Activated T-cell treated with anti-CD3 and anti-CD28 coated beads, Interleukin-2, amount 50 U/mL, for 72 hours (primary cell): ENCODE data around the gene ETV4. TPM values are rescaled to one million over a fixed set of nuclear protein-coding genes. Genes with fewer than 3 reads are reported as not detected.

Experiments used
- ATAC-seq, 2 donors: fragments of 150-1000 bp; cut with Tn5 transposase; replicated peaks in 1 of 2; 2 replicates each; pipeline ENCODE4 v1.10.0; 2021; ENCODE audit warnings: moderate library complexity in 2 of 2, mild to moderate bottlenecking in 1 of 2
- DNase-seq, 2 donors: peaks; one replicate each; pipeline ENCODE4 v3.0.0; 2021 to 2022; ENCODE audit warnings: mixed read lengths in 1 of 2
- H3K27ac Mint-ChIP-seq: one replicate; pipeline ENCODE4 v1.8.0; 2022; ENCODE audit warnings: mild to moderate bottlenecking, moderate library complexity, mixed read lengths
- H3K27me3 Mint-ChIP-seq: one replicate; pipeline ENCODE4 v1.8.0; 2022; ENCODE audit warnings: low read depth, mixed read lengths
- H3K36me3 Mint-ChIP-seq, 2 donors: one replicate each; pipeline ENCODE4 v1.8.0; 2022; ENCODE audit warnings: mixed read lengths in 2 of 2, mild to moderate bottlenecking in 1 of 2; ENCODE audit not compliant: insufficient read depth in 2 of 2
- H3K4me1 Mint-ChIP-seq: one replicate; pipeline ENCODE4 v1.8.0; 2022; ENCODE audit warnings: low read depth, mixed read lengths
- H3K4me3 Mint-ChIP-seq, 2 donors: one replicate each; pipeline ENCODE4 v1.8.0; 2022; ENCODE audit warnings: mild to moderate bottlenecking in 2 of 2, mixed read lengths in 2 of 2, moderate library complexity in 2 of 2
- H3K9me3 Mint-ChIP-seq, 2 donors: one replicate each; pipeline ENCODE4 v1.8.0; 2022; ENCODE audit warnings: mixed read lengths in 2 of 2
- total RNA-seq, 2 donors: library from RNA; stranded (reverse); gene quantifications; one replicate each; pipeline ENCODE4 v1.2.3, GENCODE V29; 2022

The ETV4 gene
- total RNA-seq, 2 donors from 2014 or later: 1.2 to 2.1 TPM

DNA sequence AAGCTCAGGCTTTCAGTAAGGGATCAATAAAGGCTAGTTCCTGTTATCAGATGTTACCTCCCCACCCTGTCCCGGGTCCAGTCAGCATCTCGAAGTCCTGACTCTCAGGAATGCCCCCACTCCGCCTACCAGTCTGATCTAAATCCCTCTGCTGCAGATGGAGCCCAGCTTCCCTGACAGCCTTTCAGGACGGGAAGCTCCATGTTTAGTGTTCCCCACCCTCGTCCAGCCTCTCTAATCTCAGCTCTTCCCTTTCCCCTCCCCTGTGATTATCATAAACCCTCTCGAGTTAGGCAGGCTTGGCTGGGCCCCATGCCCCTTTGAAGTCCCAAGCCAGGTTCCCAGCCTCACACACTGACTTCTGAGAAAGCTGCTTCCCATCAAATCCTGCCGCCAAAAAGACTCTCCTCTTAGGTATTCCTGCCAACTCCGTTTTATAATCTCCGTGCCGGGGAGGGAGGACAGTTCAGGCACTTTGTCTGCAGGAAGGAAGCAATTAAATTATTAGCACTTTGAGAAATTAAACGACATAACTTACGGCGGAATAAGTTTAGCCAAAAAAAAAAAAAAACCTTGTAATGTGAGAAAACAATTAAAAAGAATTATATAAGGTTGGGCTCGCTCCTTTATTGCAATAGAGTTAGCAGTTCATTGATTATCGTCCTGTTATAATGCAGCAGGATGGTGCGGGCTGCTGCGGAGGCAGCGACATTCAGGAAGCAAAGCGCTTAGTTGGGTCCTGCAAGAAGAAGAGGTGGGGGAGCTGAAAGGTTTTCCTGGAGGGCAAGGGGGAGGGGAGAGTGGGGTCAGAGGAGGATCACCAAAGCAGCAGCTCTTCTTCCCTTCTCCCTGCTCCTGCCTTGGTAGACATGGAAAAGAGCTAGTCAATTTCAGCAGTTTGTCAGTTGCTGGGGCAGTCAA is 16.8 kb upstream of the ETV4 start:
- Mint-ChIP-seq H3K27me3 (peaks cover 52% of the 10 kb centered on the region), H3K4me1 (no peaks in the 10 kb centered on the region), H3K9me3 (no peaks in the 10 kb centered on the region), H3K36me3 (no peaks in the 10 kb centered on the region), H3K4me3 (no peak overlapping the region), H3K27ac (no peak overlapping the region)
- DNase-seq: no peak
- no peak for ATAC-seq

- H3K36me3 Mint-ChIP-seq: no peaks in the 10 kb centered on the region
- peaks cover 6% of the 10 kb centered on the region for H3K4me1 Mint-ChIP-seq
- no peak overlapping the region for H3K4me3 Mint-ChIP-seq
- ATAC-seq (peak; percentile 25 to 35), DNase-seq (no peak)
- H3K9me3 Mint-ChIP-seq: no peaks in the 10 kb centered on the region
- H3K27ac Mint-ChIP-seq: no peak overlapping the region
- peaks cover 59% of the 10 kb centered on the region for H3K27me3 Mint-ChIP-seq
These were observed 14.6 kb upstream of the ETV4 start for GRCh38 chr17:43560461-43561427.

DNA sequence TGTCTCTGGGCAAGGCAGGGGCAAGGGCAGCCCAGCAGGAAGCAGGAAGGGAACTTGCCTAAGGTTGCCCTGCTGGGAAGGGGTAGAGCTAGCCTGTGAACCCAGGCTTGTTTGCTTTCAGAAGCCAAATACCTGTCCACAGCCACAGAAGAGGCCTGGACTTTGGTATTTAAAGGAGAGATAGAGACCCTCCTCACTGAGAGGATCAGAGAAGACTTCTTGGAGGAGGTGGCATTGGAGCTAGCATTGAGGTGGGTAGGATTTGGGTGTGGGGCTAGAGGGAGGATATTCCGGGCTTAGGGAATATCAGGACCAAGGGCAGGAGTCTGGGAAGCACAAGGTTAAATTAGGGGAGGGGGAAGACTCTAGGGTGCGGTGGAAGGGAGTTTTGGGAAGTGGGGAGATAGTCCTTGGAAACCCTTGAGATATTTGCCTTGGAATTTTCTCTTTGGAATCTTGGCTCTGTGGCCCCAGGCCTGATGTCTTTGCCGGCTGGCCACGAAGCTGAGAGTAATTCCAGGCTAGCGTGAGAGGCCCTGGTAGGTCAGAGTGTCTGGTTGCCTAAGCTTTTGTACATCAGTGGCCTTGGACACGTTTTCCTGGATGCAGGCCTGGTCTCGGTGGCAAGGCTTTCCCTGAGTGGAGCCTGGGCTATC is 13.1 kb upstream of the ETV4 start:
- Mint-ChIP-seq H3K9me3 (no peaks in the 10 kb centered on the region), H3K27ac (no peak overlapping the region), H3K4me3 (no peak overlapping the region), H3K27me3 (peaks cover 54% of the 10 kb centered on the region), H3K4me1 (peaks cover 6% of the 10 kb centered on the region), H3K36me3 (no peaks in the 10 kb centered on the region)
- ATAC-seq (no peak), DNase-seq (no peak)

- ATAC-seq: no peak
- no peaks in the 10 kb centered on the region for H3K9me3 Mint-ChIP-seq
These were observed 12.6 kb upstream of the ETV4 start for GRCh38 chr17:43558805-43559160.

DNA sequence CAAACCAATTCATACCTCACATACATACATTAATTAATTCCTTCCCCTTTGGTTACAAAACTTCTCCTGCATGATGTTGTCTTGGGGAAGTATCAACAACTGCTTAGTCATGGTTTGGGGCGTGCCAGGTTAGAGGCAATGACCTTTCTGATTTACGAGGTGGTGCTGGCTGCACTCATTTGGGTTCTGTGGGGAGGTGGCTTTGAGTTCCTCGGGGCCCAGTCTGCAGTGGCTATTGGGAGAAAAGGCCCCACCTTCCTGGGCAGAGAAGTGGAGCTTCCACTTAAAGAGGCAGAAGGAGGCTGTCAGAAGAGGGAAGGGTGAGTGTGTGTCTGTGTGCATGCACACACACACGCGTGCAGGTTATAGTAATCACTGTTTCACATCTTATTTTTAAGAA is 10.2 kb upstream of the ETV4 start:
- Mint-ChIP-seq H3K4me1 (peaks cover 6% of the 10 kb centered on the region), H3K27me3 (peaks cover 25% of the 10 kb centered on the region), H3K36me3 (no peaks in the 10 kb centered on the region), H3K4me3 (no peak overlapping the region), H3K27ac (no peak overlapping the region), H3K9me3 (no peaks in the 10 kb centered on the region)
- ATAC-seq (peak; percentile 27 to 33), DNase-seq (no peak)

More at GRCh38 chr17:43558805-43559160, 12.6 kb upstream of the ETV4 start:
- no peak for DNase-seq
- H3K27ac Mint-ChIP-seq: no peak overlapping the region
- H3K4me1 Mint-ChIP-seq: peaks cover 6% of the 10 kb centered on the region
- no peak overlapping the region for H3K4me3 Mint-ChIP-seq
- no peaks in the 10 kb centered on the region for H3K36me3 Mint-ChIP-seq
- H3K27me3 Mint-ChIP-seq: peaks cover 50% of the 10 kb centered on the region

DNA sequence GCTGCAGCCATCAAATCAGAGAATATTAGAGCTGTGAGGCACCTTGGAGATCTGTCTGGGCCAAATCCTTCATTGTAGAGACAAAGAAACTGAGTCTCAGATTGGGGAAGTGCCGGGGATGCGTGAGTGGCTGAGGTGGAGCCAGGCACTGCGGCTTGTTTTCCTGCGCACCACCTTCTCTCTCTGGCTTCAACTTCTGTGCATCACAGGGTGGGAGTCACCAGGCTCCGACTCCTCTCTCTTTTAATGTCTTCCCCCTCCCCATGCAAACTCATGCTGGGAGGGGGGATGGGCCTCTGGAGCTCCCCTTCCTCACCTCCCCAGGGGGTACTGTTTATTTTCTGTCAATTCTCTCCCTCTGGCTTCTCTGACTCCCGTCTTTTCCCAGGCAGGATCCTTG is 8.7 kb upstream of the ETV4 start:
- H3K9me3 Mint-ChIP-seq: no peaks in the 10 kb centered on the region
- DNase-seq (no peak), ATAC-seq (no peak)
- H3K27me3 Mint-ChIP-seq: peaks cover 25% of the 10 kb centered on the region
- H3K27ac Mint-ChIP-seq: no peak overlapping the region
- no peak overlapping the region for H3K4me3 Mint-ChIP-seq
- H3K36me3 Mint-ChIP-seq: no peaks in the 10 kb centered on the region
- peaks cover 6% of the 10 kb centered on the region for H3K4me1 Mint-ChIP-seq

- Mint-ChIP-seq H3K27ac (no peak overlapping the region), H3K4me1 (peaks cover 6% of the 10 kb centered on the region), H3K4me3 (no peak overlapping the region), H3K9me3 (no peaks in the 10 kb centered on the region), H3K27me3 (peaks cover 22% of the 10 kb centered on the region), H3K36me3 (no peaks in the 10 kb centered on the region)
- ATAC-seq (no peak), DNase-seq (no peak)
These were observed 7.4 kb upstream of the ETV4 start for GRCh38 chr17:43553573-43553972.

DNA sequence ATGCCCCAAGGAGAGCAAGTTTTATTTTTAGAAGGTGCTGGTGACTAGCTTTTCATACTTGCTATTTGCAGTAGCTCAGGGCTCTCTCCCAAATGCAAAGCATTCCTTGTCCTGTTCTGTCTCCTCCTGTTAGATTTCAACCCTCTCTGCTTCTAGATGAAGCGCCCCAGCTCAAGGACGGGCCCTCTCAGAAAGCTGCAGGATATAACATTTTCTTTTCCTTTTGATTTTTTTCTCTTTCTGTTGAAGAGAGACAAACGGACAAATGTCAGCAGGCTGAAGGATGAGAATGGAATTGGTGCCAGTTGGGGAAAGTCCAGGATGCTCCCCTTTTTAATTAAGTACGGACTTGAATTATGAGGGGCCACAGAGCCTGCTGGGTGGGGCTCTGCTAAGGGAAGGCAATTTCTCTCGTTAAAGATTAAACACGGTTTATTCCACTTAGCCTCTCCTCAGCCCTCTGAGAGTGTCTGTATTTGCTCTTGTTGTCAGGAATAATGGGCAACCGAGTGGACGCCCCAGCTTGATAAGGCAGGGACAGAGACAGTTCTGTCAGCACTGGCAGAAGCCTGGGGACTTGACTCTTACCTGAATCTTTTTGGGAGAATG is 6.2 kb upstream of the ETV4 start:
- ATAC-seq (no peak), DNase-seq (no peak)
- H3K27ac Mint-ChIP-seq: no peak overlapping the region
- no peaks in the 10 kb centered on the region for H3K36me3 Mint-ChIP-seq
- no peaks in the 10 kb centered on the region for H3K9me3 Mint-ChIP-seq
- no peak overlapping the region for H3K4me3 Mint-ChIP-seq
- peaks cover 7% of the 10 kb centered on the region for H3K4me1 Mint-ChIP-seq
- peaks cover 30% of the 10 kb centered on the region for H3K27me3 Mint-ChIP-seq

DNA sequence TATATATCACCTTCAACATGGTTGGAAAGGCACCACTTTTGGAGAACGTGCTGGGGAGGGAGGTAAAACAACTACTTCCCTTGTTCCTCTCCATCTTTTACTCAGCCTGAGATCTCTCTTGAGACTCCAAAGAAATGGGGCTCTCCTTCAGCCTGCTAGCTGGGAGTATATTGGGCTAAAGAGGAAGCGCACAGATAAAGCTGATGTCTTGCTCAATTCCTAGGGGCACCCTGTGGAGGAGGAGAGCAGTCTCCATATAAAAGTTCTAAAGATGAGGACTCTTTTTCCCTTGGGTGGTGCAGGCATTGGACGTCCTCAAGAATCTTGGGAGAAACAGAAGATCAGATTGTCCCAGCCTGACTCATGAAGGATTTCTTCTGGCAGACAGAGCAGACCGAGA is 4.6 kb upstream of the ETV4 start:
- ATAC-seq (no peak), DNase-seq (no peak)
- Mint-ChIP-seq H3K36me3 (no peaks in the 10 kb centered on the region), H3K27me3 (peaks cover 31% of the 10 kb centered on the region), H3K4me1 (peaks cover 11% of the 10 kb centered on the region), H3K9me3 (no peaks in the 10 kb centered on the region), H3K4me3 (no peak overlapping the region), H3K27ac (no peak overlapping the region)

DNA sequence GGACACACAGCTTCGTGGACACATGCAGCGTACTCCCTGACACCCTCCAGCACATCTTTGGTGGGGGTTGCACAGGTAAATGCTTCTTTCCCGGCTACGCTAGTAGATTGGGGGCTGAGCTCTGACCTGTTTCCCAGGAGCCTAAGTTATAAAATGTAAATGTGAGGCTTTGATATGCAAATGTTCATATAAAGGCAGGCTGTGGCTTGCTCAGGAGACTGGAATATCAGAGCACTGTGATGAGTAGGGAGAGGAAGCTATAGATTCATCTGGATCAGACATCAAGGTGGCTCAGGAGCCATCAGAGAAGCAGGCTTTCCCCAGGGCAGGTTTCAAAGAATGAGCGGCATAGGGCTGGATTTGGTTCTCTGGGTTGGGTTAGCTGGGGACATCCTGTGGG is 3.4 kb upstream of the ETV4 start:
- ATAC-seq (no peak), DNase-seq (no peak)
- H3K4me1 Mint-ChIP-seq: peaks cover 16% of the 10 kb centered on the region
- H3K27me3 Mint-ChIP-seq: peaks cover 38% of the 10 kb centered on the region
- no peaks in the 10 kb centered on the region for H3K9me3 Mint-ChIP-seq
- no peak overlapping the region for H3K4me3 Mint-ChIP-seq
- H3K36me3 Mint-ChIP-seq: peaks cover 0 to 2% of the 10 kb centered on the region in 2 donors
- no peak overlapping the region for H3K27ac Mint-ChIP-seq

GRCh38 chr17:43548689-43549379 is 2.7 kb upstream of the ETV4 start:
- ATAC-seq (no peak), DNase-seq (no peak)
- Mint-ChIP-seq H3K4me3 (no peak overlapping the region), H3K36me3 (peaks cover 0 to 2% of the 10 kb centered on the region in 2 donors), H3K27ac (no peak overlapping the region), H3K27me3 (peaks cover 44% of the 10 kb centered on the region), H3K9me3 (no peaks in the 10 kb centered on the region), H3K4me1 (peaks cover 17% of the 10 kb centered on the region)

GRCh38 chr17:43547659-43548256 is 1.6 kb upstream of the ETV4 start:
- ATAC-seq: no peak
- DNase-seq: no peak
- H3K36me3 Mint-ChIP-seq: peaks cover 0 to 2% of the 10 kb centered on the region in 2 donors
- H3K9me3 Mint-ChIP-seq: no peaks in the 10 kb centered on the region
- H3K4me3 Mint-ChIP-seq: no peak overlapping the region
- H3K27ac Mint-ChIP-seq: no peak overlapping the region
- peaks cover 55% of the 10 kb centered on the region for H3K27me3 Mint-ChIP-seq
- H3K4me1 Mint-ChIP-seq: peaks cover 17% of the 10 kb centered on the region
